Tibial nerve (tissue), 4 donors: ENCODE results near the gene ZBTB37.

Experiments
- EP300 ChIP-seq, 2 donors: sonication (generic); formaldehyde crosslinking; IDR thresholded peaks; one replicate each; pipeline ENCODE4 v1.6.1; 2017; ENCODE audit warnings: antibody characterized with exemption in 2 of 2, mild to moderate bottlenecking in 1 of 2
- POLR2A ChIP-seq, 2 donors: fragments of 450-650 bp; IDR thresholded peaks; one replicate each; pipeline ENCODE4 v1.6.1; 2017; ENCODE audit warnings: antibody characterized with exemption in 2 of 2, mild to moderate bottlenecking in 2 of 2, moderate library complexity in 2 of 2
- TF ChIP-seq, protein P1 (sequence below), 5 experiments: fragments of 200-600 bp in 3 of 5; fragments of 450-650 bp in 2 of 5; sonication (generic) in 3 of 5; IDR thresholded peaks; one replicate each; pipeline ENCODE4 v1.5.1; 2016 to 2019; ENCODE audit warnings: antibody characterized with exemption in 5 of 5, mild to moderate bottlenecking in 3 of 5, moderate library complexity in 2 of 5

DNA sequence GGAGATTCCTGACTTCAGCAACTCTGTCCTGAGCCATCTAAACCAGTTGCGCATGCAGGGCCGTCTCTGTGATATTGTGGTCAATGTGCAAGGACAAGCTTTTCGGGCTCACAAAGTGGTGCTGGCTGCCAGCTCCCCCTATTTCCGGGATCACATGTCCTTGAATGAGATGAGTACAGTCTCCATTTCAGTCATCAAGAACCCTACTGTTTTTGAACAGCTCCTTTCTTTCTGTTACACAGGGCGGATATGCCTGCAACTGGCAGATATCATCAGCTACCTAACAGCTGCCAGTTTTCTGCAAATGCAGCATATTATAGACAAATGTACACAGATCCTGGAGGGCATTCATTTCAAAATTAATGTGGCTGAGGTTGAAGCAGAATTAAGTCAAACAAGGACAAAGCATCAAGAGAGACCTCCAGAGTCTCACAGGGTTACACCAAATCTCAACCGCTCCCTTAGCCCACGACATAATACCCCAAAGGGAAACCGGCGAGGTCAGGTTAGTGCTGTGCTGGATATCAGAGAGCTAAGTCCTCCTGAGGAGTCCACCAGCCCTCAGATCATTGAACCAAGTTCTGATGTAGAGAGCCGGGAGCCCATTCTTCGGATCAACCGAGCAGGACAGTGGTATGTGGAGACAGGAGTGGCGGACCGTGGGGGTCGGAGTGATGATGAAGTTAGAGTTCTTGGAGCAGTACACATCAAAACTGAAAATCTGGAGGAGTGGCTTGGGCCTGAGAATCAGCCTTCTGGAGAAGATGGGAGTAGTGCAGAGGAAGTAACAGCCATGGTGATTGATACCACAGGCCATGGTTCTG lies 2.3 kb downstream of the ZBTB37 start:
- TF ChIP-seq, protein P1, sequence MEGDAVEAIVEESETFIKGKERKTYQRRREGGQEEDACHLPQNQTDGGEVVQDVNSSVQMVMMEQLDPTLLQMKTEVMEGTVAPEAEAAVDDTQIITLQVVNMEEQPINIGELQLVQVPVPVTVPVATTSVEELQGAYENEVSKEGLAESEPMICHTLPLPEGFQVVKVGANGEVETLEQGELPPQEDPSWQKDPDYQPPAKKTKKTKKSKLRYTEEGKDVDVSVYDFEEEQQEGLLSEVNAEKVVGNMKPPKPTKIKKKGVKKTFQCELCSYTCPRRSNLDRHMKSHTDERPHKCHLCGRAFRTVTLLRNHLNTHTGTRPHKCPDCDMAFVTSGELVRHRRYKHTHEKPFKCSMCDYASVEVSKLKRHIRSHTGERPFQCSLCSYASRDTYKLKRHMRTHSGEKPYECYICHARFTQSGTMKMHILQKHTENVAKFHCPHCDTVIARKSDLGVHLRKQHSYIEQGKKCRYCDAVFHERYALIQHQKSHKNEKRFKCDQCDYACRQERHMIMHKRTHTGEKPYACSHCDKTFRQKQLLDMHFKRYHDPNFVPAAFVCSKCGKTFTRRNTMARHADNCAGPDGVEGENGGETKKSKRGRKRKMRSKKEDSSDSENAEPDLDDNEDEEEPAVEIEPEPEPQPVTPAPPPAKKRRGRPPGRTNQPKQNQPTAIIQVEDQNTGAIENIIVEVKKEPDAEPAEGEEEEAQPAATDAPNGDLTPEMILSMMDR (IDR thresholded peaks at IDR 0.05), result no peak
- no peak for TF ChIP-seq POLR2A (IDR thresholded peaks at IDR 0.05)
- TF ChIP-seq EP300 (IDR thresholded peaks at IDR 0.05), result no peak
